HEK293T (cell line): ENCODE data around the gene PHACTR3.

Experiments
- ARNT ChIP-seq: fragments of 450-650 bp; IDR thresholded peaks from 2 replicates; pipeline ENCODE4 v1.6.1; 2017; ENCODE audit warnings: mild to moderate bottlenecking
- CTBP1 ChIP-seq: fragments of 450-650 bp; IDR thresholded peaks from 2 replicates; pipeline ENCODE4 v1.6.1; 2016; ENCODE audit warnings: borderline replicate concordance
- ELF4 ChIP-seq: fragments of 450-650 bp; IDR thresholded peaks from 2 replicates; pipeline ENCODE4 v1.6.1; 2017; ENCODE audit warnings: antibody characterized with exemption
- FOXA1 ChIP-seq: fragments of 450-650 bp; IDR thresholded peaks from 2 replicates; pipeline ENCODE4 v1.6.1; 2016; ENCODE audit warnings: mild to moderate bottlenecking
- FOXK2 ChIP-seq: fragments of 450-650 bp; IDR thresholded peaks from 2 replicates; pipeline ENCODE4 v1.6.1; 2016; ENCODE audit warnings: mild to moderate bottlenecking
- FOXM1 ChIP-seq: fragments of 450-650 bp; IDR thresholded peaks from 2 replicates; pipeline ENCODE4 v1.6.1; 2017; ENCODE audit warnings: mild to moderate bottlenecking, borderline replicate concordance
- HDGF ChIP-seq: fragments of 450-650 bp; IDR thresholded peaks from 2 replicates; pipeline ENCODE4 v1.6.1; 2017; ENCODE audit warnings: antibody characterized with exemption, borderline replicate concordance
- L3MBTL2 ChIP-seq: fragments of 450-650 bp; conservative IDR thresholded peaks from 2 replicates; pipeline ENCODE4 v1.6.1; 2016; ENCODE audit warnings: mild to moderate bottlenecking
- LEF1 ChIP-seq: fragments of 450-650 bp; IDR thresholded peaks from 2 replicates; pipeline ENCODE4 v1.6.1; 2017; ENCODE audit warnings: mild to moderate bottlenecking, borderline replicate concordance
- SP1 ChIP-seq: fragments of 450-650 bp; IDR thresholded peaks from 2 replicates; pipeline ENCODE4 v1.6.1; 2017
- SUZ12 ChIP-seq: fragments of 450-650 bp; IDR thresholded peaks from 2 replicates; pipeline ENCODE4 v1.6.1; 2016; ENCODE audit warnings: mild to moderate bottlenecking
- ZNF384 ChIP-seq: fragments of 450-650 bp; IDR thresholded peaks from 2 replicates; pipeline ENCODE4 v1.6.1; 2016

- TF ChIP-seq FOXM1 (no peak), SP1 (no peak), SUZ12 (no peak), CTBP1 (no peak), FOXA1 (no peak), FOXK2 (no peak), L3MBTL2 (no peak), ELF4 (no peak), ZNF384 (no peak), LEF1 (no peak), ARNT (no peak), HDGF (no peak)
These were observed 56.1 kb downstream of the PHACTR3 start for GRCh38 chr20:59660471-59660870.
